ENCODE measurements around the gene THAP4.

THAP4 gene

GRCh38 chr2:241548451-241548835 is 88.5 kb downstream of the THAP4 start:
- H4K20me1 ChIP-seq (ENCODE audit: insufficient read depth, low read length), result no peaks in the 10 kb centered on the region
- no peaks in the 10 kb centered on the region for H3K79me2 ChIP-seq (ENCODE audit: low read length)
- no peak overlapping the region for H3K27ac ChIP-seq (ENCODE audit: low read length)
- peaks cover 60% of the 10 kb centered on the region for H3K27me3 ChIP-seq (replicated peaks; ENCODE audit: insufficient read depth, low read length)
- no peak overlapping the region for H2AFZ ChIP-seq (ENCODE audit: low read length)
- H3K4me2 ChIP-seq (ENCODE audit: low read depth, low read length), result no peak overlapping the region
- TF ChIP-seq EZH2phosphoT487 (IDR thresholded peaks at IDR 0.05; ENCODE audit: low read length), result no peak
- TF ChIP-seq EZH2 (optimal IDR thresholded peaks at IDR 0.05; ENCODE audit: low read depth, low read length), result no peak
- TF ChIP-seq CTCF (IDR thresholded peaks at IDR 0.05; ENCODE audit: low read length), result no peak
- no peak overlapping the region for H3K9ac ChIP-seq (ENCODE audit: low read length)
- H3F3A ChIP-seq (ENCODE audit: insufficient read depth, low read length), result no peaks in the 10 kb centered on the region
- H3K4me3 ChIP-seq (ENCODE audit: low read length), result no peak overlapping the region
- H3K36me3 ChIP-seq (replicated peaks; ENCODE audit: insufficient read depth, low read length), result no peaks in the 10 kb centered on the region
- no peaks in the 10 kb centered on the region for H3K9me3 ChIP-seq (replicated peaks; ENCODE audit: insufficient read depth, low read length)
- DNase-seq, result no peak
- no peaks in the 10 kb centered on the region for H3K9me2 ChIP-seq (replicated peaks; ENCODE audit: insufficient read depth, low read length)
- no peaks in the 10 kb centered on the region for H3K4me1 ChIP-seq (ENCODE audit: low read length)

GRCh38 chr2:241547781-241548450 is 89.0 kb downstream of the THAP4 start:
- Histone ChIP-seq H3K4me1 (ENCODE audit: low read length) (no peaks in the 10 kb centered on the region), H4K20me1 (ENCODE audit: insufficient read depth, low read length) (no peaks in the 10 kb centered on the region), H3K79me2 (ENCODE audit: low read length) (no peaks in the 10 kb centered on the region), H3K27ac (ENCODE audit: low read length) (no peak overlapping the region), H3K36me3 (replicated peaks; ENCODE audit: insufficient read depth, low read length) (no peaks in the 10 kb centered on the region), H3K4me3 (ENCODE audit: low read length) (no peak overlapping the region), H3F3A (ENCODE audit: insufficient read depth, low read length) (no peaks in the 10 kb centered on the region), H3K9me3 (replicated peaks; ENCODE audit: insufficient read depth, low read length) (no peaks in the 10 kb centered on the region), H2AFZ (ENCODE audit: low read length) (no peak overlapping the region), H3K27me3 (replicated peaks; ENCODE audit: insufficient read depth, low read length) (peaks cover 59% of the 10 kb centered on the region), H3K9ac (ENCODE audit: low read length) (no peak overlapping the region), H3K4me2 (ENCODE audit: low read depth, low read length) (no peak overlapping the region), H3K9me2 (replicated peaks; ENCODE audit: insufficient read depth, low read length) (no peaks in the 10 kb centered on the region)
- DNase-seq, result no peak
- TF ChIP-seq EZH2 (optimal IDR thresholded peaks at IDR 0.05; ENCODE audit: low read depth, low read length) (no peak), CTCF (IDR thresholded peaks at IDR 0.05; ENCODE audit: low read length) (no peak), EZH2phosphoT487 (IDR thresholded peaks at IDR 0.05; ENCODE audit: low read length) (no peak)

- Histone ChIP-seq H3K9me2 (replicated peaks; ENCODE audit: insufficient read depth, low read length) (no peaks in the 10 kb centered on the region), H3K79me2 (ENCODE audit: low read length) (no peaks in the 10 kb centered on the region), H3K9ac (ENCODE audit: low read length) (no peak overlapping the region), H3K4me3 (ENCODE audit: low read length) (no peak overlapping the region), H4K20me1 (ENCODE audit: insufficient read depth, low read length) (no peaks in the 10 kb centered on the region), H3F3A (ENCODE audit: insufficient read depth, low read length) (no peaks in the 10 kb centered on the region), H3K9me3 (replicated peaks; ENCODE audit: insufficient read depth, low read length) (no peaks in the 10 kb centered on the region), H3K27ac (ENCODE audit: low read length) (no peak overlapping the region), H2AFZ (ENCODE audit: low read length) (no peak overlapping the region), H3K36me3 (replicated peaks; ENCODE audit: insufficient read depth, low read length) (no peaks in the 10 kb centered on the region), H3K4me2 (ENCODE audit: low read depth, low read length) (no peak overlapping the region), H3K4me1 (ENCODE audit: low read length) (no peaks in the 10 kb centered on the region), H3K27me3 (replicated peaks; ENCODE audit: insufficient read depth, low read length) (peaks cover 53% of the 10 kb centered on the region)
- TF ChIP-seq EZH2 (optimal IDR thresholded peaks at IDR 0.05; ENCODE audit: low read depth, low read length) (no peak), CTCF (IDR thresholded peaks at IDR 0.05; ENCODE audit: low read length) (no peak), EZH2phosphoT487 (IDR thresholded peaks at IDR 0.05; ENCODE audit: low read length) (no peak)
- DNase-seq, result no peak
Observed at GRCh38 chr2:241546771-241547498, 90.0 kb downstream of the THAP4 start.

Measured in MM.1S (cell line).